A673 (cell line): ENCODE results near the gene RHPN2.

Source experiments
- CTCF ChIP-seq: fragments of 300-800, 200-600 bp; sonication (generic); conservative IDR thresholded peaks from 2 replicates; pipeline ENCODE4 v1.5.1; 2017; ENCODE audit warnings: low read depth, mild to moderate bottlenecking, antibody characterized with exemption, low read length, moderate library complexity, mixed read lengths
- EZH2 ChIP-seq: fragments of 200-600 bp; sonication (generic); IDR thresholded peaks from 2 replicates; pipeline ENCODE4 v1.6.1; 2017; ENCODE audit warnings: borderline replicate concordance, low read depth, mild to moderate bottlenecking, mixed read lengths, antibody characterized with exemption, low read length; ENCODE audit not compliant: poor library complexity, severe bottlenecking

GRCh38 chr19:33100894-33101644 is 36.4 kb upstream of the RHPN2 start:
- no peak for TF ChIP-seq EZH2
- TF ChIP-seq CTCF, result no peak
